ENCODE measurements around the gene SPINK8. TPM values are rescaled to one million over a fixed set of nuclear protein-coding genes. Genes with fewer than 3 reads are reported as not detected.

Gene SPINK8
- polyA plus RNA-seq, 3 donors = not detected

DNA sequence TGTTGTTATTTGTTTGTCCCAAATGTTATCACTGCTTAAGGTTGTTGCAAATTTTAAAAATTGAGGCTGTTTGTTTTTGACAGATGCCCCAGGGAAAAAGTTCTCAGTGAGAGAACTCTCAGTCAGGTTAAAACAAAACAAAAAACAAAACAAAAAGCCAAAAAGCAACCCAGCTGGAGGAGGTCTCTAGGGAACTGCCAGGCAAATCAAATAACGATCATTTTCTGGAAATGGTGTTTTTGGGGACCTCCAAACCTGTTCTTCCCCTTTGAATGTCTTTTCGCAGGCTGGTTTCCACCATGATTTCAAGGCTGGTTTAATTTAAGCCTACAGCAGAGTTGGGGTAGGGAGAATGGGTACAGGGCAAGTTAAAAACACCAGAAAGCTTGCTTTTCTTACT lies 27.2 kb downstream of the SPINK8 start:
- no peak overlapping the region for H3K4me3 Mint-ChIP-seq
- H4K20me1 ChIP-seq (ENCODE audit: insufficient read depth, low read length) = no peaks in the 10 kb centered on the region
- no peak overlapping the region for H3K27ac Mint-ChIP-seq
- peaks cover 10% of the 10 kb centered on the region for H3K79me2 ChIP-seq (ENCODE audit: insufficient read depth, low read length)
- intact Hi-C loops (cut with micrococcal nuclease) = no loop called here
- H3K27me3 ChIP-seq (ENCODE audit: control insufficient read depth in 2 of 2, insufficient read depth in 2 of 2, low read length in 2 of 2) = no peaks in the 10 kb centered on the region
- no peaks in the 10 kb centered on the region for H3K36me3 ChIP-seq (replicated peaks in 1 of 2; ENCODE audit: control insufficient read depth in 1 of 2, insufficient read depth in 2 of 2, low read length in 2 of 2)
- H3K36me3 Mint-ChIP-seq = no peaks in the 10 kb centered on the region
- no peak overlapping the region for H2AFZ ChIP-seq (ENCODE audit: insufficient read depth, low read depth, low read length, poor library complexity, severe bottlenecking)
- no peak overlapping the region for H3K9ac ChIP-seq (ENCODE audit: insufficient read depth, low read length, poor library complexity, severe bottlenecking)
- no peak overlapping the region for H3K4me3 ChIP-seq (replicated peaks in 1 of 3; ENCODE audit: low read depth in 2 of 3, low read length in 3 of 3)
- peaks cover 20% of the 10 kb centered on the region for H3K4me1 Mint-ChIP-seq
- DNase-seq = no peak
- 80% methylated on average over 2 of the region's 2 CpGs for WGBS (ENCODE audit: insufficient coverage)
- no peak overlapping the region for H3K27ac ChIP-seq (ENCODE audit: low read depth in 1 of 2, low read length in 2 of 2)
- H3K27me3 Mint-ChIP-seq (ENCODE audit: low read depth in 3 of 3) = peaks cover 0 to 2% (median 0%) of the 10 kb centered on the region in 3 donors
- peaks cover 19 to 24% of the 10 kb centered on the region in 2 donors for H3K4me1 ChIP-seq (ENCODE audit: control insufficient read depth in 1 of 2, insufficient read depth in 2 of 2, low read length in 2 of 2)
- TF ChIP-seq, protein P1, sequence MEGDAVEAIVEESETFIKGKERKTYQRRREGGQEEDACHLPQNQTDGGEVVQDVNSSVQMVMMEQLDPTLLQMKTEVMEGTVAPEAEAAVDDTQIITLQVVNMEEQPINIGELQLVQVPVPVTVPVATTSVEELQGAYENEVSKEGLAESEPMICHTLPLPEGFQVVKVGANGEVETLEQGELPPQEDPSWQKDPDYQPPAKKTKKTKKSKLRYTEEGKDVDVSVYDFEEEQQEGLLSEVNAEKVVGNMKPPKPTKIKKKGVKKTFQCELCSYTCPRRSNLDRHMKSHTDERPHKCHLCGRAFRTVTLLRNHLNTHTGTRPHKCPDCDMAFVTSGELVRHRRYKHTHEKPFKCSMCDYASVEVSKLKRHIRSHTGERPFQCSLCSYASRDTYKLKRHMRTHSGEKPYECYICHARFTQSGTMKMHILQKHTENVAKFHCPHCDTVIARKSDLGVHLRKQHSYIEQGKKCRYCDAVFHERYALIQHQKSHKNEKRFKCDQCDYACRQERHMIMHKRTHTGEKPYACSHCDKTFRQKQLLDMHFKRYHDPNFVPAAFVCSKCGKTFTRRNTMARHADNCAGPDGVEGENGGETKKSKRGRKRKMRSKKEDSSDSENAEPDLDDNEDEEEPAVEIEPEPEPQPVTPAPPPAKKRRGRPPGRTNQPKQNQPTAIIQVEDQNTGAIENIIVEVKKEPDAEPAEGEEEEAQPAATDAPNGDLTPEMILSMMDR (IDR thresholded peaks at IDR 0.05) = no peak
- H3K4me2 ChIP-seq (replicated peaks; ENCODE audit: extremely low read depth, low read length, poor library complexity, severe bottlenecking) = peak overlapping the region; percentile 17
- H3K9me3 Mint-ChIP-seq = peaks cover 0 to 2% (median 0%) of the 10 kb centered on the region in 7 donors
- no peaks in the 10 kb centered on the region for H3K9me3 ChIP-seq (replicated peaks in 1 of 2; ENCODE audit: control insufficient read depth in 1 of 2, insufficient read depth in 1 of 2, low read length in 2 of 2)

- no peak overlapping the region for H2AFZ ChIP-seq (ENCODE audit: insufficient read depth, low read depth, low read length, poor library complexity, severe bottlenecking)
- H3K4me3 ChIP-seq (replicated peaks in 1 of 3; ENCODE audit: low read depth in 2 of 3, low read length in 3 of 3) = no peak overlapping the region
- Mint-ChIP-seq H3K4me1 (peaks cover 24% of the 10 kb centered on the region), H3K9me3 (peaks cover 0 to 2% (median 0%) of the 10 kb centered on the region in 7 donors), H3K27ac (no peak overlapping the region), H3K36me3 (no peaks in the 10 kb centered on the region), H3K4me3 (no peak overlapping the region), H3K27me3 (ENCODE audit: low read depth in 3 of 3) (peaks cover 0 to 2% (median 0%) of the 10 kb centered on the region in 3 donors)
- H3K27me3 ChIP-seq (ENCODE audit: control insufficient read depth in 2 of 2, insufficient read depth in 2 of 2, low read length in 2 of 2) = no peaks in the 10 kb centered on the region
- intact Hi-C loops (cut with micrococcal nuclease) = no loop called here
- H3K4me2 ChIP-seq (replicated peaks; ENCODE audit: extremely low read depth, low read length, poor library complexity, severe bottlenecking) = no peak overlapping the region
- no peaks in the 10 kb centered on the region for H3K9me3 ChIP-seq (replicated peaks in 1 of 2; ENCODE audit: control insufficient read depth in 1 of 2, insufficient read depth in 1 of 2, low read length in 2 of 2)
- H3K36me3 ChIP-seq (replicated peaks in 1 of 2; ENCODE audit: control insufficient read depth in 1 of 2, insufficient read depth in 2 of 2, low read length in 2 of 2) = no peaks in the 10 kb centered on the region
- H3K27ac ChIP-seq (ENCODE audit: low read depth in 1 of 2, low read length in 2 of 2) = no peak overlapping the region
- TF ChIP-seq, protein P1 (IDR thresholded peaks at IDR 0.05) = no peak
- peaks cover 22 to 30% of the 10 kb centered on the region in 2 donors for H3K4me1 ChIP-seq (ENCODE audit: control insufficient read depth in 1 of 2, insufficient read depth in 2 of 2, low read length in 2 of 2)
- no CpG with 5 or more reads among the region's 2 CpGs for WGBS (ENCODE audit: insufficient coverage)
- H4K20me1 ChIP-seq (ENCODE audit: insufficient read depth, low read length) = no peaks in the 10 kb centered on the region
- H3K79me2 ChIP-seq (ENCODE audit: insufficient read depth, low read length) = peaks cover 18% of the 10 kb centered on the region
- DNase-seq = no peak
- no peak overlapping the region for H3K9ac ChIP-seq (ENCODE audit: insufficient read depth, low read length, poor library complexity, severe bottlenecking)
Observed at GRCh38 chr3:48305396-48305795, 28.1 kb downstream of the SPINK8 start.
